NCI-H774 (cell line): ENCODE results near the gene SPECC1L.

Experiments
- DNase-seq: peaks from one replicate; lab custom pipeline; 2025; lab: John Stamatoyannopoulos, UW

Gene SPECC1L

GRCh38 chr22:24444729-24445466 lies 174.3 kb downstream of the SPECC1L start:
- no peak for DNase-seq

- DNase-seq: no peak
Measured at GRCh38 chr22:24445481-24446259, 175.0 kb downstream of the SPECC1L start.

- DNase-seq: no peak
Measured at GRCh38 chr22:24446260-24446611, 175.6 kb downstream of the SPECC1L start.

GRCh38 chr22:24450610-24451009 lies 180.0 kb downstream of the SPECC1L start:
- DNase-seq: no peak

DNA sequence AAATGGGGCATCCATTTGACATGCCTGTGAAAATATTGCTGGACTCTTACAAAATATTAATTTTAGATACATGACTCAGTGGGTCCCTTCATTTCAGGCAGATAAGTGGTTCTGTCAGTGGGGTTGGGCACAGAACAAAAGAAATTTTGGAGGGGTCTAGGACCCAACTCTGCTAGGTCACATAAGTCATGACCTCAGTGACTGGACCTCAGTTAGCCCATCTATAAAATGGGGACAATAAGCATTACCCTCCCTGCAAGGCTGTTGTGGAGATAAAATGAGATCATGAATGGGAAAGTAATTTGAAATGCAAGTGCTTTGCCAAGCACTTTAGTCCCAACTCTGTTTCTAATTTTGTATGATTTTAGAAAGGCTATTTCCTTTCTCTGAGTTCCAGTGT lies 180.5 kb downstream of the SPECC1L start:
- DNase-seq: no peak

DNA sequence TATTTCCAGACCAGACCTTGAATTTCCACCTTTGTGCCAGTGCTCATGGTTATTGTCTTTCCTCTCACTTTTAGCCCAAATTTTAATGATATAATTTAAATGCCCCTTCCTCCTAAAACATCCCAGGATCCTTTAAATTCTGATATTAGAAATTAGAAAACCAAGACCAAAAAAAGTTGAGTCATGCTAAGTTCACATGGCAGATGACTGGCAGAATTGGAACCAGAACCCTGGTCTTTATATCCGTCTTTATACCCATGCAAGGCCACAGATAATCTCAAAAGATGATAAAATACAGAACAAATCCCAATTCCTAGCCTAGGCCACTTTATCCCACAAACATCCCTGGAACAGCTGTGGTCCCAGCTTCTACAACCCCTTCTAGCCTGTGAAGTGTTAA lies 183.2 kb downstream of the SPECC1L start:
- DNase-seq: no peak

DNA sequence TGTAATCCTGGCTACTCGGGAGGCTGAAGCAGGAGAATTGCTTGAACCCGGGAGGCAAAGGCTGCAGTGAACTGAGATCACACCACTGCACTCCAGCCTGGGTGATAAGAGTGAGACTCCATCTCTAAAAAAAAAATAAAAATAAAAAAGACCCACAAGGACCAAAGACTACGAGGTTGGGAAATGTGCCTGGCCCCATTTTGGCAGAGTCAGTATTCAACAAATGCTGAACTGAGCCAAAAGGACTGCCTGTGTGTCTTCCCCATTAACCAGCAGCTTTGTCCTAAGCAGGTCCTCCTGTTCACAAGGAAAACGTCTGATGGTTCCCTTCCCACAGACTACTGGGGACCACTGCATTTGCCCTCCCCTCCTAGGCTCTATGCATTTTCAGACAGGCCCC lies 184.4 kb downstream of the SPECC1L start:
- no peak for DNase-seq

DNA sequence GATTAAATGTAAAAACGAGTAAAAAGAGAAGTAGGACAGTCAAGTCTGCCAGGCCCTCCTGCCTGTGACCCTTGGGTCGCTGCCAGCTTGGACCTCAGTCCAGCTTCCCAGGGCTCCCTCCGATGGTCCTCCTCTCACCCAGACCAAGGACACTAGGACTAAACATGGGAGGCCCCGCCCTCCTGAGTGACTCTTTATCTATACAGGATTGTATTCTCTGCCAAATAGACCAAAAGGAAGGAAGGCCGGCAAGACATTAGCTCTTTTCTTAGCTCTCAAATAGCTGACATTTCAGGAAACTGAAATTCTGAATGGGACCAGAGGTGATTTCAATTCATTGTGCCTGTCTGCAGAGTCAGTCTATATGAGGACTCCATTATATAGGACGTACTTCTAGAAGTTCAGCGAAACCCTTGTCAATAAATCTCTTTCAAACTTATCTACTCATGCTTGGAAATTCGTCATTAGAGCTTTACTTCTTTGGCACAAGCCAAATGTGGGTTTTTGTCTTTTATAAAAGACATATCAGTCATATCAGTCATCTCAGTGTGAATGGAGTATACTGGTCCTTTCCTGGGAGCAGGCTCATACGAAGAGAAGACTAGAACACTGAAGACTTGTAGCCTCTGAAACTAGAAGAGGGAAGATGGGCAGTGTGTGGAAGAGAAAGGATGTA lies 185.3 kb downstream of the SPECC1L start:
- no peak for DNase-seq

DNA sequence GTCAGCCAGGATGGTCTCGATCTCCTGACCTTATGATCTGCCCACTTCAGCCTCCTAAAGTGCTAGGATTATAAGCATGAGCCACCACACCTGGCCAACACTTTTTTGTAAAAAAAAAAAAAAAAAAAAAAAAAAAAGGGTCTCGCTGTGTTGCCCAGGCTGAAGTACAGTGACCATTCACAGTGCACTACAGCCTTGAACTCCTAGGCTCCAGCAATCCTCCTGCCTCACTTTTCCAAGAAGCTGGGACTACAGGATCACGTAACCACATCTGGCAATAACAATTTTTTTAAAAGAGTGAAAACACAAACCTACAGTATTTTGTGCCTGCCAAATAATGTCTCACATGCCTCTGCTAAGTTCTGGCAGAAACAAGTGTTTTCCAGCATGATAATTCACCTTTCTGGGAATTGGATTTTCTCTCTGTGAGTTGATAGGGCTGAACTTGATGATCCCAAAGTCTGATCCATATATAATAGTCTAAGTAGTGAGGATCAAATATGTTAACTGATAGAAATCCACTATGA lies 187.3 kb downstream of the SPECC1L start:
- DNase-seq: no peak

DNA sequence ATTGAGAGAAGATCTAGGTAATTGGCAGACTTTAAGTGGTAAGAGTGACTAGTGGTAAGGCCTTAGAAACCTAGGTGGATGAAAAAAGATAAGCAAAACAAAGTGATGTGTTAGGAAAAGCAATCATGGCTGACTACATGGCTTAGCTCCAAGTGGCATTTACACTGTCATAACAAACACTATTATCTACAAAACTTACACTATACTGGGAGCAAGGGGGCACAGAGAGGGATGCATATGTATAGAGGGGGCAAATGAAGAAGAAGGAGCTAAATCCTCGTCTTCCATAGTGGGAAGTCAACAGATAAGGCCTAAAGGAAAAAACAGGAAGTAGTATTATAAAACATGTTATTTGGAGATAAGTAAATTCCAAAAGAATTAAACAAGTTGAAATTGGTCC lies 189.3 kb downstream of the SPECC1L start:
- DNase-seq: no peak

DNA sequence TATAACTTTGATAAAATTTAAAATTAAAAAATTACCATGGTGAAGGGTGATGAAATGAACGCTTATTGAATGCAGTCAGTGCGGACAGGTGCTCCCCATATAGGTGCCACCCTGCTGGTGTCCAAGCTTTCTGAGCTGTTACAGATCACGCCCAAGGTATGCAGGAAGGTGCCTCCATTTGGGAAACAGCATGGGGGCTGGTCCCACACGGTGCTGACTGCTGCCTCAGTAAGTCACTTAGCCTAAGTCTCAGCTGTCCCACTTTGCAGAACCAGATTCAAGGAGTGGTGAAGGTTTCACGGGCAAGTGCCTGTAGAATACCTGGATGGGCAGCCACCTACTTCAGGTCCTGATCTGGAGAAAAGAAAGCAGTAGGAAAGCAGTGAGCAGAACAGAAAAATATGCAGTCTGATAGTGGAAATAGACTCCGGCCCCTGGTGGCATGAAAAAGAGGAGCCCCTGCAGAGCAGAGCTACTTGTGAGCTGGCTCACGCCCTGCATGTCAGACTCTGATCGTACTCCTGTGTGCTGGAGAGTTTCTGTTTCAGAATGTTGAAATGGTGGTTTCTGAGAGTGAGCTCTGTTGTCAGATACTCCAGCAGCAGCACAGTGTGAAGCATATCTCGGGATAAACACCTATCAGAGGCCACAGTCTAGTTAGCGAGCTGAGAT lies 189.9 kb downstream of the SPECC1L start:
- no peak for DNase-seq

DNA sequence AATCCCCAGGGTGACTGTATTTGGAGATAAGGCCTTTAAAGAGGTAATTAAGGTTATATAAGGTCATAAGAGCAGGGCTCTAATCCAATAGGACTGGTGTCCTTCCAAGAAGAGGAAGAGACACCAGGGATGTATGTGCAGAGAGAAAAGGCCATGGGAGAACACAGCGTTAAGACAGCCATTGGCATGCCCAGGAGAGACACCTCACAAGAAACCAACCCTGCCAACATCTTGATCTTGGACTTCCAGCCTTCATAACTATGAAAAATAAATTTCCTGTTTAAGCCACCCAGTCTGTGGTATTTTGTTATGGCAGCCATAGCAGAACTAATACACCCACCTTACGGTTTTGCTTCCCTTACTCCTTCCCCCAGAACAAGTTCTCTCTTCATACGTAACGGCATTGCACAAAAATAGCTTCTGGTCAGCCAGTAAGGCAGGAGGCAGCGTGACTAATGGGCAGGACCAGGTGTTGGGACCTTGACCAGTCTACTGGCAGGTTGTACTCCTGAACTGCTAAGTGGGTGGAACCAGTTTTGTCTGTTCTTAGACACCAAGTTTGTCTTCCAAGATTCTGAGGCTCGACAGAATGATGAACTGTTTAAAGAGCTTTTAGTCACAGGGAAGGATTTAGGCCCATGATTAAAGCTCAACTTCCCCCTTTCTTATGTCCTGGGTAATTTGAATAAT lies 192.6 kb downstream of the SPECC1L start:
- DNase-seq: no peak

DNA sequence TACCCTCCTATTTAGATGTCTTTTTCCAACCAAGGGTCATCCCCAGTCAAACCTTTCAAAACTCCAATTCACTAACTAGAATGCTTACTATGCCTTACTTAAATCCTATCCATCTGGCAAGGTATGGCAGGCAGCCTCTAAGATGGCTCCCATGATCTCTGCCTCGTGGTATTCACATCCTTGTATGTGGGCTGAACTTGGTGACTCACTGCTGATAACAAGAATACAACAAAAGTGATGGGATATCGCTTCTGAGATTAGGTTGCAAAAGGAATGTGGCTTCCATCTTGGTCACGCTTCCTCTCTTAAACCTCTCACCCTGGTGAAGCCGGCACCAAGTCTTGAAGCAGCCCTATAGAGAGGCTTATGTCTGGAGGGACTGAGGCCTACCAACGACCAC lies 194.9 kb downstream of the SPECC1L start:
- no peak for DNase-seq

DNA sequence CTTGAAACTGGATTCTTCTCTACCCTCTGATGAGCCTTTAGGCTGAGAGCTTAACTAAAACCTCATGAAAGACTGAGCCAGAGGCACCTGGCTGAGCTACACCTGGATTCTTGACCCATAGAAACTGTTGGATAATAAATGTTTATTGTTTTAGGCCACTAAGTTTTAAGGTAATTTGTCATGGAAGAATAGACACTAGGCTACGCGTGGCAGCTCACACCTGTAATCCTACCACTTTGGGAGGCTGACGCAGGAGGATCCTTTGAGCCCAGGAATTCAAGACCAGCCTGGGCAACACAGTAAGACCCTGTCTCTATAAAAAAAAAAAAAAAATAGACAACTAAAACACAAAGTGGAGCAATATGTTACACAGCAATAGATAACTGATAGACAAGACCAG lies 195.3 kb downstream of the SPECC1L start:
- no peak for DNase-seq

DNA sequence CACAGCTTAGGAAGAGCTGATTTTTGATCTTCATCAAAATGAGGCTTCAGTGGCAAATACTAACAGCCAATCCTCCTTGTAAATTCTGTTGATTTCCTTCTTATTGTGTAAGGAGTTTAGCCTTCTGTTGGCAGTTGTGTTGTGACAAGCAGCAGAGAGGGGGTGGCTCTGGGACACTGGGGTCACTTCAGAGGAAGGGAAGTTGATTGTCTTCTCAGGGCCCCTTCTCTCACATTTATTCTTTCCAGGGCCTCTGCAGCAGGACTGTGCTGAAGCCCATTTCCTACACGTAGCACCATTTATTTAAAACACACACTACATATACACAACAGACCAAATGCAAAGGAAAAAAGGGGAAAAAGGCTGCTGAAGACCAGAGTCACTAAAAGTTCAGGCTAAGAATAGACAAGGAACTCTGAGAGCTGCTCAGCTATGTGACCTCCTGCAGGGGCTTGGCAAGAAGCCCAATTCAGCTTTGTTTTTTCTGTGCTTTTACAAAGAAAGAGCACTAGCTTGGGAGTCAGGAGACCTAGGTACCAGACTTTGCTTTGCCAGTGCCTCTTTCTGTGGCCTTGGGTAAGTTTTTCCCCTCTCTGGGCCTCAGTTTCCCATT lies 196.2 kb downstream of the SPECC1L start:
- DNase-seq: no peak

DNA sequence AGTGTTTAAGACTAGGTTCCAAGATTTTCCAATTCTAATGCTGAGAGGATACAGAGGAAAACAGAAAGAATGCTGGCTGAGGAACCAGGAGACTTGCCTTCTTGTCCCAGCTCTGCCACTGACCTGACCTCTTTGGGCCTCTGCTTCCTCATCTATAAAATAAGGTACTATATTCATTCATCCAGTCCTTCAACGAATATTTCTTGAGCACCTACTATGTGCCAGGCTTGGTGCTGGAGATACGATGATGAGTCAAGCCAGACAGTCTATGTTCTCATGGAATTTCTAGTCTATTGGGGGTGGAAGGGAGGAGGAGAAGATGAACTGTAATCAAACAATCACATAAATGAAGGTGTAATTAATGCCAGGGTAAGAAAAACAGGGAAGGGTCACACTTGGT lies 196.7 kb downstream of the SPECC1L start:
- DNase-seq: no peak
